CD4-positive, alpha-beta T cell (primary cell): ENCODE data around the gene MAT2A. TPM values are rescaled to one million over a fixed set of nuclear protein-coding genes. Genes with fewer than 3 reads are reported as not detected.

Experiments
- ATAC-seq: fragments of 200-7000 bp; cut with Tn5 transposase; one replicate; pipeline ENCODE4 v1.10.0; 2022; ENCODE audit warnings: mild to moderate bottlenecking; ENCODE audit not compliant: poor library complexity
- CTCF ChIA-PET: fragments of 350-600 bp; sonication (Branson Sonifier 250); formaldehyde crosslinking; loops from one replicate; lab custom pipeline; 2021; ENCODE audit warnings: antibody characterized with exemption, inconsistent platforms; lab: Charles Lee
- POLR2A ChIA-PET: fragments of 350-600 bp; sonication (Branson Sonifier 250); formaldehyde crosslinking; loops from one replicate; lab custom pipeline; 2021; ENCODE audit warnings: antibody characterized with exemption, inconsistent platforms; lab: Charles Lee
- DNase-seq, 14 experiments: peaks; one replicate each; pipeline ENCODE4 v3.0.0-alpha.2; 2013 to 2020; ENCODE audit warnings: mixed read lengths in 2 of 14
- H3K27ac ChIP-seq, 2 donors: one replicate each; pipeline versions ENCODE4 v1.5.1 to v1.7.0; 2013; ENCODE audit warnings: low read length in 2 of 2, low read depth in 1 of 2, mild to moderate bottlenecking in 1 of 2
- H3K27me3 ChIP-seq, 2 experiments: 1 replicate in 1 of 2; 2 replicates in 1 of 2; pipeline versions ENCODE4 v1.6.1 to v1.7.0; 2013; ENCODE audit warnings: low read length in 2 of 2, control low read depth in 1 of 2, mild to moderate bottlenecking in 1 of 2, moderate library complexity in 1 of 2; ENCODE audit not compliant: insufficient read depth in 2 of 2, control insufficient read depth in 1 of 2
- H3K36me3 ChIP-seq: one replicate; pipeline ENCODE4 v1.6.1; 2013; ENCODE audit warnings: low read length, control low read depth; ENCODE audit not compliant: insufficient read depth
- H3K4me1 ChIP-seq: one replicate; pipeline ENCODE4 v1.6.1; 2013; ENCODE audit warnings: low read length, control low read depth; ENCODE audit not compliant: insufficient read depth
- H3K4me3 ChIP-seq: one replicate; pipeline ENCODE4 v1.5.1; 2013; ENCODE audit warnings: mild to moderate bottlenecking, low read length, moderate library complexity
- H3K9me3 ChIP-seq, 2 experiments: 1 replicate in 1 of 2; 2 replicates in 1 of 2; pipeline versions ENCODE4 v1.6.1 to v1.7.0; 2013; ENCODE audit warnings: low read length in 2 of 2, mild to moderate bottlenecking in 2 of 2, control low read depth in 1 of 2, moderate library complexity in 1 of 2; ENCODE audit not compliant: control insufficient read depth in 1 of 2, insufficient read depth in 1 of 2
- H3K27ac Mint-ChIP-seq: one replicate; pipeline ENCODE4 v1.8.0; 2020; ENCODE audit warnings: mixed read lengths
- H3K27me3 Mint-ChIP-seq: one replicate; pipeline ENCODE4 v1.8.0; 2021; ENCODE audit warnings: mixed read lengths
- H3K36me3 Mint-ChIP-seq: one replicate; pipeline ENCODE4 v1.8.0; 2021; ENCODE audit warnings: low read depth, mixed read lengths
- H3K4me1 Mint-ChIP-seq: one replicate; pipeline ENCODE4 v1.8.0; 2021; ENCODE audit warnings: low read depth, mixed read lengths
- H3K4me3 Mint-ChIP-seq: one replicate; pipeline ENCODE4 v1.8.0; 2020; ENCODE audit warnings: mild to moderate bottlenecking, mixed read lengths
- H3K9me3 Mint-ChIP-seq: one replicate; pipeline ENCODE4 v1.8.0; 2020; ENCODE audit warnings: mixed read lengths
- intact Hi-C, 2 experiments: fragments of 100-400 bp; cut with DNase I in 1 of 2; cut with micrococcal nuclease in 1 of 2; formaldehyde crosslinking; loops; one replicate each; pipeline versions ENCODE4 v1.15.1 to v1.9.0; 2023 to 2025; cut with DNase I, micrococcal nuclease
- total RNA-seq, 174 experiments: library from RNA in 2 of 174; stranded (reverse) in 2 of 174; gene quantifications; one replicate each; pipeline ENCODE4 v1.2.3 and lab custom pipeline; 2021 to 2026
- TF ChIP-seq, protein P1 (sequence below): fragments of 200-600 bp; IDR thresholded peaks from one replicate; pipeline ENCODE4 v1.8.0; 2022; ENCODE audit warnings: antibody characterized with exemption, mild to moderate bottlenecking

The MAT2A gene
- total RNA-seq, 2 experiments from 2014 or later, result 121 to 122 TPM

DNA sequence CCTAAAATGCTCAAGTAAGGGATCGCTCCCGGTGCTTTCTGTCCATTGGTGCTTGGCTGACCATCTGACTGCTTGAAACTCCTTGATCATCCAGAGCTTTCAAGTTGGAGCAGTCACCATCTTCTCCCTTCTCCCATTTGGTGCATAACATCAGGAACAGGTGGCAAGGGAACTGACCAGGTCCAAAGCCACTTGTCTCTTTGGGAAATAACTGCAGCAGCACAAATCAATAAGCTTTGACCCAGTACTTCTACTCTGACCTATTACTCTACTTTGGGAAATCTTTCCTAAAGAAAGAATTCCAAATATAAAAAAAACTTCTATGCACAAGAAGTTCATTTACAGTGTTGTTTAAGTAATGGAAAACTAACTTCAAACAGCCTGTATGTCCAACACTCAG lies 10.6 kb upstream of the MAT2A start:
- CTCF ChIA-PET, result no interaction called here
- POLR2A ChIA-PET, result no interaction called here
- Histone ChIP-seq H3K27ac (no peak overlapping the region), H3K4me3 (no peak overlapping the region), H3K9me3 (no peaks in the 10 kb centered on the region), H3K4me1 (peaks cover 6% of the 10 kb centered on the region), H3K27me3 (no peaks in the 10 kb centered on the region), H3K36me3 (no peaks in the 10 kb centered on the region)
- no peak for ATAC-seq
- H3K27ac Mint-ChIP-seq, result no peak overlapping the region
- no peak overlapping the region for H3K4me3 Mint-ChIP-seq
- no peaks in the 10 kb centered on the region for H3K9me3 Mint-ChIP-seq
- H3K36me3 Mint-ChIP-seq, result no peaks in the 10 kb centered on the region
- intact Hi-C loops, result no loop called here
- H3K4me1 Mint-ChIP-seq, result no peaks in the 10 kb centered on the region
- TF ChIP-seq, protein P1, sequence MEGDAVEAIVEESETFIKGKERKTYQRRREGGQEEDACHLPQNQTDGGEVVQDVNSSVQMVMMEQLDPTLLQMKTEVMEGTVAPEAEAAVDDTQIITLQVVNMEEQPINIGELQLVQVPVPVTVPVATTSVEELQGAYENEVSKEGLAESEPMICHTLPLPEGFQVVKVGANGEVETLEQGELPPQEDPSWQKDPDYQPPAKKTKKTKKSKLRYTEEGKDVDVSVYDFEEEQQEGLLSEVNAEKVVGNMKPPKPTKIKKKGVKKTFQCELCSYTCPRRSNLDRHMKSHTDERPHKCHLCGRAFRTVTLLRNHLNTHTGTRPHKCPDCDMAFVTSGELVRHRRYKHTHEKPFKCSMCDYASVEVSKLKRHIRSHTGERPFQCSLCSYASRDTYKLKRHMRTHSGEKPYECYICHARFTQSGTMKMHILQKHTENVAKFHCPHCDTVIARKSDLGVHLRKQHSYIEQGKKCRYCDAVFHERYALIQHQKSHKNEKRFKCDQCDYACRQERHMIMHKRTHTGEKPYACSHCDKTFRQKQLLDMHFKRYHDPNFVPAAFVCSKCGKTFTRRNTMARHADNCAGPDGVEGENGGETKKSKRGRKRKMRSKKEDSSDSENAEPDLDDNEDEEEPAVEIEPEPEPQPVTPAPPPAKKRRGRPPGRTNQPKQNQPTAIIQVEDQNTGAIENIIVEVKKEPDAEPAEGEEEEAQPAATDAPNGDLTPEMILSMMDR, result no peak
- no peak for DNase-seq
- no peaks in the 10 kb centered on the region for H3K27me3 Mint-ChIP-seq

DNA sequence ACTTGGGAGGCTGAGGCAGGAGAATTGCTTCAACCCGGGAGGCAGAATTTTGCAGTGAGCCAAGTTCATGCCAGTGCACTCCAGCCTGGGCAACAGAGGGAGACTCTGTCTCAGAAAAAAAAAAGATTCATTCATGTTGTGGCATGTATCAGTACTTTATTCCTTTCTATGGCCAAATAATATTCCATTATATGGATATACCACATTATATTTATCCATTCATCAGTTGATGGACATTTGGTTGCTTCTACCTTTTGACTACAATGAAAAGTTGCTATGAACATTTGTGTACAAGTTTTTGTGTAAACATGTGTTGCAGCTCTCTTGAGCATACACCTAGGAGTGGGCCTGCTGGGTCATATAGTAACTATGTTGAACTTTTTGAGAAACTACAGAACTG lies 9.2 kb upstream of the MAT2A start:
- intact Hi-C loops, result no loop called here
- CTCF ChIA-PET, result no interaction called here
- Histone ChIP-seq H3K4me3 (no peak overlapping the region), H3K27ac (no peak overlapping the region), H3K4me1 (no peaks in the 10 kb centered on the region), H3K9me3 (no peaks in the 10 kb centered on the region), H3K27me3 (no peaks in the 10 kb centered on the region), H3K36me3 (no peaks in the 10 kb centered on the region)
- no peak overlapping the region for H3K4me3 Mint-ChIP-seq
- H3K36me3 Mint-ChIP-seq, result no peaks in the 10 kb centered on the region
- TF ChIP-seq, protein P1, result no peak
- H3K4me1 Mint-ChIP-seq, result no peaks in the 10 kb centered on the region
- no peak for ATAC-seq
- DNase-seq, result no peak
- no peak overlapping the region for H3K27ac Mint-ChIP-seq
- POLR2A ChIA-PET, result interaction anchor here (0.9 kb wide), 1 partner anchor 9 kb away, joined by 3 read pairs; the partner anchor contains the start of gene MAT2A
- no peaks in the 10 kb centered on the region for H3K9me3 Mint-ChIP-seq
- H3K27me3 Mint-ChIP-seq, result no peaks in the 10 kb centered on the region

DNA sequence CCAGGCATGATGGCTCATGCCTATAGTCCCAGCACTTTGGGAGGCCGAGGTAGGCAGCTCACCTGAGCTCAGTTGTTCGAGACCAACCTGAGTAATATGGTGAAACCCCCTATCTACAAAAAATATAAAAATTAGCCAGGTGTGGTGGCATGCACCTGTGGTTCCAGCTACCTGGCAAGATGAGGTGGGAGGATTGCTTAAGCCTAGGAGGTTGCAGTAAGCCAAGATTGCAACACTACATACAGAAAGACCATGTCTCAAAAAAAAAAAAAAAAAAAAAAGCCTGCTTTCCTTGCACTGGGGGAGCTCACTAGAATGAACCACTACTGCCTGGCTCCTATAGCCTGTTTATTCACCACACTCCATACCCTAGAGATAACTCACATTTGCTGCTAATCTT lies 7.4 kb upstream of the MAT2A start:
- ATAC-seq, result no peak
- H3K27me3 Mint-ChIP-seq, result no peaks in the 10 kb centered on the region
- DNase-seq, result no peak
- H3K27ac ChIP-seq, result no peak overlapping the region
- ChIA-PET POLR2A (interaction anchor here (0.6 kb wide), 1 partner anchor 204 kb away, joined by 4 read pairs; no protein-coding TSS in a partner anchor), CTCF (interaction anchor here (0.6 kb wide), 1 partner anchor 290 kb away, joined by 3 read pairs; no protein-coding TSS in a partner anchor)
- H3K4me3 ChIP-seq, result no peak overlapping the region
- H3K4me3 Mint-ChIP-seq, result no peak overlapping the region
- TF ChIP-seq, protein P1, result no peak
- H3K4me1 Mint-ChIP-seq, result no peaks in the 10 kb centered on the region
- H3K9me3 Mint-ChIP-seq, result no peaks in the 10 kb centered on the region
- no peak overlapping the region for H3K27ac Mint-ChIP-seq
- H3K36me3 Mint-ChIP-seq, result no peaks in the 10 kb centered on the region
- intact Hi-C loops, result no loop called here
- H3K27me3 ChIP-seq, result no peaks in the 10 kb centered on the region
- H3K9me3 ChIP-seq, result no peaks in the 10 kb centered on the region
- no peaks in the 10 kb centered on the region for H3K36me3 ChIP-seq
- H3K4me1 ChIP-seq, result no peaks in the 10 kb centered on the region
